Endodermal cell (in vitro differentiated cells): ENCODE results near the gene PITPNC1. TPM values are rescaled to one million over a fixed set of nuclear protein-coding genes. Genes with fewer than 3 reads are reported as not detected.
A peak's percentile ranks its signal among the peaks of the same experiment; 100 is the strongest.

ENCODE experiments used
- DNase-seq: peaks from one replicate; pipeline ENCODE4 v3.0.0-alpha.2; 2017
- H3K27ac ChIP-seq: 2 replicates; pipeline ENCODE4 v1.5.1; 2013; ENCODE audit warnings: mild to moderate bottlenecking, low read depth, low read length, moderate library complexity
- H3K27me3 ChIP-seq: 2 replicates; pipeline ENCODE4 v1.6.1; 2013; ENCODE audit warnings: mild to moderate bottlenecking, low read length, moderate library complexity; ENCODE audit not compliant: insufficient read depth, control insufficient read depth, poor library complexity, severe bottlenecking
- H3K36me3 ChIP-seq: 2 replicates; pipeline ENCODE4 v1.7.0; 2013; ENCODE audit warnings: mild to moderate bottlenecking, low read length, moderate library complexity; ENCODE audit not compliant: control insufficient read depth, insufficient read depth
- H3K4me1 ChIP-seq: one replicate; pipeline ENCODE4 v1.7.0; 2013; ENCODE audit warnings: low read length; ENCODE audit not compliant: control insufficient read depth, insufficient read depth
- H3K4me3 ChIP-seq: 2 replicates; pipeline ENCODE4 v1.5.1; 2013; ENCODE audit warnings: mild to moderate bottlenecking, low read length, moderate library complexity
- H3K9ac ChIP-seq: 2 replicates; pipeline ENCODE4 v1.6.1; 2013; ENCODE audit warnings: mild to moderate bottlenecking, low read length, moderate library complexity; ENCODE audit not compliant: poor library complexity, severe bottlenecking; ENCODE audit errors: extremely low read depth
- H3K9me3 ChIP-seq: 2 replicates; pipeline ENCODE4 v1.6.1; 2013; ENCODE audit warnings: mild to moderate bottlenecking, low read length, moderate library complexity; ENCODE audit not compliant: control insufficient read depth
- H3K27ac Mint-ChIP-seq: 2 replicates; pipeline ENCODE4 v1.8.0; 2020; ENCODE audit warnings: mixed read lengths
- H3K27me3 Mint-ChIP-seq: 2 replicates; pipeline ENCODE4 v1.8.0; 2021; ENCODE audit warnings: mild to moderate bottlenecking, mixed read lengths; ENCODE audit not compliant: insufficient read depth
- H3K36me3 Mint-ChIP-seq: 2 replicates; pipeline ENCODE4 v1.8.0; 2020; ENCODE audit warnings: low read depth, mixed read lengths
- H3K4me1 Mint-ChIP-seq: 2 replicates; pipeline ENCODE4 v1.8.0; 2020; ENCODE audit warnings: mixed read lengths
- H3K4me3 Mint-ChIP-seq: 2 replicates; pipeline ENCODE4 v1.8.0; 2020; ENCODE audit warnings: mild to moderate bottlenecking, moderate library complexity, mixed read lengths
- H3K9me3 Mint-ChIP-seq: 2 replicates; pipeline ENCODE4 v1.8.0; 2020; ENCODE audit warnings: mild to moderate bottlenecking, mixed read lengths
- CTCF ChIP-seq: fragments of 200-600 bp; sonication (generic); conservative IDR thresholded peaks from 2 replicates; pipeline ENCODE4 v1.5.0; 2021; ENCODE audit warnings: antibody characterized with exemption, mild to moderate bottlenecking
- WGBS, 2 experiments: methylation state at CpG; one replicate each; pipeline versions ENCODE4 v1.1.5 to v1.1.7; 2013; ENCODE audit warnings: missing lambda C conversion rate in 2 of 2, mixed read lengths in 1 of 2; ENCODE audit not compliant: insufficient coverage in 1 of 2, insufficient read length in 1 of 2; 5-methylcytosine and 5-hydroxymethylcytosine counted together
- total RNA-seq, 2 donors: library from RNA; stranded (reverse); fragmentation: NEBNext Ultra II Directional in 1 of 2; extraction: Animal tissue kit (Norgen Biotek cat#: 25700) in 1 of 2; gene quantifications; 2 replicates in 1 of 2; 3 replicates in 1 of 2; pipeline ENCODE4 v1.2.1, GENCODE V29; 2021

PITPNC1 gene
- total RNA-seq, 2 donors from 2014 or later = 28.9 to 36.4 TPM

GRCh38 chr17:67574658-67575293, 197.7 kb downstream of the PITPNC1 start:
- Histone ChIP-seq H3K27me3 (no peaks in the 10 kb centered on the region), H3K27ac (no peak overlapping the region), H3K36me3 (no peaks in the 10 kb centered on the region), H3K4me1 (no peaks in the 10 kb centered on the region), H3K4me3 (no peak overlapping the region), H3K9me3 (no peaks in the 10 kb centered on the region), H3K9ac (no peak overlapping the region)
- Mint-ChIP-seq H3K27ac (peak overlapping the region; percentile 35), H3K27me3 (no peaks in the 10 kb centered on the region), H3K36me3 (peaks cover 22% of the 10 kb centered on the region), H3K4me3 (no peak overlapping the region), H3K9me3 (no peaks in the 10 kb centered on the region), H3K4me1 (no peaks in the 10 kb centered on the region)
- no peak for TF ChIP-seq CTCF
- DNase-seq = no peak
- WGBS, 2 experiments = 91 to 98% methylated on average over 7 to 12 of the region's 13 CpGs

GRCh38 chr17:67575325-67575724, 198.2 kb downstream of the PITPNC1 start:
- H3K27me3 ChIP-seq = no peaks in the 10 kb centered on the region
- H3K4me1 Mint-ChIP-seq = no peaks in the 10 kb centered on the region
- H3K9me3 Mint-ChIP-seq = no peaks in the 10 kb centered on the region
- 94 to 96% methylated on average over 11 to 13 of the region's 13 CpGs for WGBS, 2 experiments
- no peaks in the 10 kb centered on the region for H3K9me3 ChIP-seq
- H3K27ac Mint-ChIP-seq = peak overlapping the region; percentile 35
- H3K4me3 ChIP-seq = no peak overlapping the region
- TF ChIP-seq CTCF = peak; percentile 35
- peaks cover 19% of the 10 kb centered on the region for H3K36me3 Mint-ChIP-seq
- peaks cover 4% of the 10 kb centered on the region for H3K36me3 ChIP-seq
- no peak for DNase-seq
- H3K27me3 Mint-ChIP-seq = no peaks in the 10 kb centered on the region
- no peak overlapping the region for H3K27ac ChIP-seq
- H3K9ac ChIP-seq = no peak overlapping the region
- H3K4me1 ChIP-seq = no peaks in the 10 kb centered on the region
- H3K4me3 Mint-ChIP-seq = no peak overlapping the region

GRCh38 chr17:67576471-67577115, 199.5 kb downstream of the PITPNC1 start:
- no peaks in the 10 kb centered on the region for H3K27me3 Mint-ChIP-seq
- DNase-seq = no peak
- H3K27ac Mint-ChIP-seq = no peak overlapping the region
- 87 to 94% methylated on average over 6 to 10 of the region's 10 CpGs for WGBS, 2 experiments
- Histone ChIP-seq H3K27me3 (no peaks in the 10 kb centered on the region), H3K4me3 (no peak overlapping the region), H3K36me3 (peaks cover 11% of the 10 kb centered on the region), H3K4me1 (no peaks in the 10 kb centered on the region), H3K9ac (no peak overlapping the region), H3K9me3 (no peaks in the 10 kb centered on the region), H3K27ac (no peak overlapping the region)
- H3K4me3 Mint-ChIP-seq = no peak overlapping the region
- H3K36me3 Mint-ChIP-seq = peaks cover 13% of the 10 kb centered on the region
- H3K4me1 Mint-ChIP-seq = no peaks in the 10 kb centered on the region
- H3K9me3 Mint-ChIP-seq = no peaks in the 10 kb centered on the region
- no peak for TF ChIP-seq CTCF
